ENCODE results near the gene SLC22A5.
"Not testable (repeated sequence)": the region's sequence is repeated elsewhere in the genome, so short reads cannot be mapped to it uniquely, and the experiment has no call there.

SLC22A5 gene

GRCh38 chr5:132426525-132427138, 57.1 kb downstream of the SLC22A5 start:
- peak; percentile 61 to 69 for DNase-seq (ENCODE audit: low read depth in 2 of 2)

- no peak for DNase-seq (ENCODE audit: low read depth in 2 of 2)
These were observed 58.0 kb downstream of the SLC22A5 start for GRCh38 chr5:132427281-132428146.

- DNase-seq (ENCODE audit: low read depth in 2 of 2): no peak
These were observed 58.6 kb downstream of the SLC22A5 start for GRCh38 chr5:132428147-132428482.

- no peak for DNase-seq (ENCODE audit: low read depth in 2 of 2)
These were observed 59.3 kb downstream of the SLC22A5 start for GRCh38 chr5:132428484-132429462.

- DNase-seq (ENCODE audit: low read depth in 2 of 2): no peak
These were observed 60.2 kb downstream of the SLC22A5 start for GRCh38 chr5:132429463-132430440.

- no peak for DNase-seq (ENCODE audit: low read depth in 2 of 2)
These were observed 61.2 kb downstream of the SLC22A5 start for GRCh38 chr5:132430746-132431145.

- DNase-seq (ENCODE audit: low read depth in 2 of 2): no peak
These were observed 62.1 kb downstream of the SLC22A5 start for GRCh38 chr5:132431632-132432031.

- DNase-seq (ENCODE audit: low read depth in 2 of 2): no peak
These were observed 63.6 kb downstream of the SLC22A5 start for GRCh38 chr5:132433141-132433540.

GRCh38 chr5:132434416-132435286, 65.1 kb downstream of the SLC22A5 start:
- no peak for DNase-seq (ENCODE audit: low read depth in 2 of 2)

GRCh38 chr5:132435447-132435846, 65.9 kb downstream of the SLC22A5 start:
- DNase-seq (ENCODE audit: low read depth in 2 of 2): no peak

GRCh38 chr5:132435886-132436285, 66.4 kb downstream of the SLC22A5 start:
- DNase-seq (ENCODE audit: low read depth in 2 of 2): no peak

- no peak for DNase-seq (ENCODE audit: low read depth in 2 of 2)
These were observed 67.4 kb downstream of the SLC22A5 start for GRCh38 chr5:132436936-132437335.

GRCh38 chr5:132437604-132438266, 68.2 kb downstream of the SLC22A5 start:
- DNase-seq (ENCODE audit: low read depth in 2 of 2): peak; percentile 45 to 52

- DNase-seq (ENCODE audit: low read depth in 2 of 2): not testable (repeated sequence)
These were observed 68.7 kb downstream of the SLC22A5 start for GRCh38 chr5:132438267-132438645.

- DNase-seq (ENCODE audit: low read depth in 2 of 2): no peak
These were observed 69.4 kb downstream of the SLC22A5 start for GRCh38 chr5:132438917-132439316.

GRCh38 chr5:132439521-132440089, 70.1 kb downstream of the SLC22A5 start:
- DNase-seq (ENCODE audit: low read depth in 2 of 2): no peak

GRCh38 chr5:132444061-132444460, 74.6 kb downstream of the SLC22A5 start:
- no peak for DNase-seq (ENCODE audit: low read depth in 2 of 2)
